HCT116 (cell line): Measurements from ENCODE around the gene B4GALT7. TPM values are rescaled to one million over a fixed set of nuclear protein-coding genes. Genes with fewer than 3 reads are reported as not detected.

ENCODE experiments used
- ATAC-seq: fragments of 200-7000 bp; cut with Tn5 transposase; 2 replicates; pipeline ENCODE4 v1.9.1; 2020; ENCODE audit warnings: mild to moderate bottlenecking, moderate library complexity
- BruUV-seq: library from RNA; stranded (reverse); fragments of 400-500 nt; replicated peaks from 2 replicates; lab custom pipeline; 2021; lab: Mats Ljungman, UMichigan
- CTCF ChIA-PET: fragments of 300-600 bp; sonication (Branson Sonifier 250); formaldehyde crosslinking; loops from one replicate; lab custom pipeline; 2021; ENCODE audit warnings: antibody characterized with exemption; lab: Charles Lee
- POLR2A ChIA-PET: fragments of 300-600, 350-600 bp; sonication (Branson Sonifier 250); formaldehyde crosslinking; loops from one replicate; lab custom pipeline; 2021; ENCODE audit warnings: antibody characterized with exemption; lab: Charles Lee
- RAD21 ChIA-PET, 2 experiments: fragments of 300-600 bp; sonication (Branson Sonifier 250); formaldehyde crosslinking; loops; one replicate each; lab custom pipeline; 2023; ENCODE audit warnings: low total read pairs in 2 of 2; ENCODE audit not compliant: uncharacterized antibody in 2 of 2, unreplicated experiment in 2 of 2, low non-redundant PET in 1 of 2; lab: Charles Lee
- DNase-seq: peaks from one replicate; pipeline ENCODE4 v3.0.0-alpha.2; 2010; ENCODE audit warnings: low read depth, low spot score
- H2AFZ ChIP-seq: fragments of 200-600 bp; shearing (Covaris generic), sonication (generic); 2 replicates; pipeline ENCODE4 v1.6.1; 2017; ENCODE audit warnings: low read depth, mixed run types, mixed read lengths, antibody characterized with exemption, low read length; ENCODE audit not compliant: poor library complexity, severe bottlenecking
- H3K27ac ChIP-seq: 2 replicates; pipeline ENCODE4 v1.5.1; 2012; ENCODE audit warnings: low read depth, low read length
- H3K27me3 ChIP-seq: fragments of 200-600 bp; sonication (generic); 2 replicates; pipeline ENCODE4 v1.6.1; 2016; ENCODE audit warnings: mixed run types, low read length, mixed read lengths; ENCODE audit not compliant: insufficient read depth
- H3K36me3 ChIP-seq, 2 experiments: fragments of 200-500 bp in 1 of 2; fragments of 200-600 bp in 1 of 2; sonication (Bioruptor generic) in 1 of 2; sonication (generic) in 1 of 2; 2 replicates each; pipeline versions ENCODE4 v1.5.1 to v1.6.1; 2014 to 2016; ENCODE audit warnings: low read length in 2 of 2, inconsistent platforms in 1 of 2, mixed read lengths in 1 of 2, mixed run types in 1 of 2; ENCODE audit not compliant: insufficient read depth in 2 of 2, control insufficient read depth in 1 of 2
- H3K4me1 ChIP-seq, 2 experiments: fragments of 200-600 bp in 1 of 2; sonication (generic) in 1 of 2; 2 replicates each; pipeline versions ENCODE4 v1.5.1 to v1.6.1; 2012 to 2017; ENCODE audit warnings: low read length in 2 of 2, inconsistent platforms in 1 of 2, mild to moderate bottlenecking in 1 of 2, mixed read lengths in 1 of 2, mixed run types in 1 of 2, moderate library complexity in 1 of 2; ENCODE audit not compliant: insufficient read depth in 2 of 2, control insufficient read depth in 1 of 2
- H3K4me2 ChIP-seq: fragments of 200-600 bp; sonication (generic); 2 replicates; pipeline ENCODE4 v1.6.1; 2017; ENCODE audit warnings: mixed run types, low read length, mixed read lengths
- H3K4me3 ChIP-seq, 2 experiments: fragments of 200-600 bp in 1 of 2; sonication (generic) in 1 of 2; replicated peaks in 1 of 2; 2 replicates each; pipeline ENCODE4 v1.5.1; 2011 to 2016; ENCODE audit warnings: low read length in 2 of 2, control low read depth in 1 of 2, low read depth in 1 of 2, mild to moderate bottlenecking in 1 of 2, mixed read lengths in 1 of 2, mixed run types in 1 of 2
- H3K79me2 ChIP-seq: fragments of 200-600 bp; sonication (generic); 2 replicates; pipeline ENCODE4 v1.6.1; 2017; ENCODE audit warnings: mild to moderate bottlenecking, mixed run types, low read length, moderate library complexity, mixed read lengths; ENCODE audit not compliant: insufficient read depth
- H3K9ac ChIP-seq: fragments of 200-600 bp; sonication (generic); 2 replicates; pipeline ENCODE4 v1.6.1; 2016; ENCODE audit warnings: low read length, mixed read lengths
- H3K9me2 ChIP-seq: fragments of 200-600 bp; sonication (generic), shearing (Covaris generic); 2 replicates; pipeline ENCODE4 v1.6.1; 2017; ENCODE audit warnings: mixed run types, mild to moderate bottlenecking, moderate library complexity; ENCODE audit not compliant: insufficient read depth
- H3K9me3 ChIP-seq, 2 experiments: fragments of 200-500 bp in 1 of 2; fragments of 200-600 bp in 1 of 2; sonication (Bioruptor generic) in 1 of 2; sonication (generic) in 1 of 2; 2 replicates each; pipeline ENCODE4 v1.6.1; 2014 to 2017; ENCODE audit warnings: low read length in 2 of 2, mixed read lengths in 2 of 2, inconsistent platforms in 1 of 2, low read depth in 1 of 2, mild to moderate bottlenecking in 1 of 2, mixed run types in 1 of 2, moderate library complexity in 1 of 2; ENCODE audit not compliant: control insufficient read depth in 1 of 2, insufficient read depth in 1 of 2
- H4K20me1 ChIP-seq: fragments of 200-600 bp; sonication (generic), shearing (Covaris generic); 2 replicates; pipeline ENCODE4 v1.6.1; 2017; ENCODE audit warnings: mixed run types, mild to moderate bottlenecking, moderate library complexity; ENCODE audit not compliant: insufficient read depth
- EGR1 ChIP-seq: IDR thresholded peaks from 2 replicates; pipeline ENCODE4 v1.6.1; 2012; ENCODE audit warnings: low read depth
- EZH2 ChIP-seq: fragments of 200-600 bp; sonication (generic); IDR thresholded peaks from 2 replicates; pipeline ENCODE4 v1.6.1; 2017; ENCODE audit warnings: antibody characterized with exemption, mixed run types
- EZH2phosphoT487 ChIP-seq: fragments of 200-600 bp; IDR thresholded peaks from 2 replicates; pipeline ENCODE4 v1.6.1; 2018; ENCODE audit warnings: antibody characterized with exemption, borderline replicate concordance
- FOSL1 ChIP-seq: IDR thresholded peaks from 2 replicates; pipeline ENCODE4 v1.6.1; 2012; ENCODE audit warnings: low read depth
- JUND ChIP-seq: IDR thresholded peaks from 2 replicates; pipeline ENCODE4 v1.6.1; 2012
- POLR2A ChIP-seq: IDR thresholded peaks from 2 replicates; pipeline ENCODE4 v1.7.0; 2011; ENCODE audit warnings: borderline replicate concordance; ENCODE audit not compliant: insufficient read depth, insufficient read length; ENCODE audit errors: extremely low read depth
- POLR2AphosphoS5 ChIP-seq: IDR thresholded peaks from 2 replicates; pipeline ENCODE4 v1.6.1; 2011; ENCODE audit warnings: mild to moderate bottlenecking, low read depth, low read length, moderate library complexity
- REST ChIP-seq: IDR thresholded peaks from 2 replicates; pipeline ENCODE4 v1.6.1; 2012; ENCODE audit warnings: low read depth
- SP1 ChIP-seq: IDR thresholded peaks from 2 replicates; pipeline ENCODE4 v1.6.1; 2012; ENCODE audit warnings: low read depth
- YY1 ChIP-seq: IDR thresholded peaks from 2 replicates; pipeline ENCODE4 v1.6.1; 2011; ENCODE audit warnings: low read length, low read depth, moderate library complexity, mild to moderate bottlenecking; ENCODE audit not compliant: insufficient replicate concordance; ENCODE audit errors: extremely low read depth
- ZBTB33 ChIP-seq: IDR thresholded peaks from 2 replicates; pipeline ENCODE4 v1.6.1; 2011; ENCODE audit warnings: mild to moderate bottlenecking, low read length, moderate library complexity; ENCODE audit not compliant: insufficient replicate concordance; ENCODE audit errors: extremely low read depth
- ZFX ChIP-seq: fragments of 450-650 bp; IDR thresholded peaks from 2 replicates; pipeline ENCODE4 v1.6.1; 2017
- ZNF274 ChIP-seq: fragments of 200-500 bp; sonication (Bioruptor generic); IDR thresholded peaks from 2 replicates; pipeline ENCODE4 v1.6.1; 2014; ENCODE audit warnings: mild to moderate bottlenecking, low read depth, low read length, inconsistent platforms
- intact Hi-C: fragments of 100-400 bp; cut with micrococcal nuclease; formaldehyde crosslinking; loops from 2 replicates; pipeline ENCODE4 v1.10.0; 2022
- total RNA-seq: library from RNA; stranded (reverse); gene quantifications from one replicate; pipeline ENCODE4 v1.2.1, GENCODE V29; 2021; ENCODE audit not compliant: unreplicated experiment

Gene B4GALT7
- total RNA-seq, 1 experiment from 2014 or later = 25.2 TPM

- Histone ChIP-seq H3K4me2 (no peak overlapping the region), H3K4me1 (peaks cover 7 to 29% of the 10 kb centered on the region in 2 experiments), H3K27ac (no peak overlapping the region), H3K9ac (no peak overlapping the region), H3K9me2 (no peaks in the 10 kb centered on the region), H3K9me3 (no peaks in the 10 kb centered on the region), H3K27me3 (no peaks in the 10 kb centered on the region), H3K79me2 (peaks cover 35% of the 10 kb centered on the region), H2AFZ (no peak overlapping the region), H4K20me1 (no peaks in the 10 kb centered on the region), H3K4me3 (no peak overlapping the region), H3K36me3 (peaks cover 25 to 26% of the 10 kb centered on the region in 2 experiments; a peak in 3 of 4 replicates)
- DNase-seq (no peak), ATAC-seq (no peak)
- ChIA-PET CTCF (no interaction called here), RAD21 (no interaction called here), POLR2A (interaction anchor here (0.6 kb wide), 1 partner anchor 186 kb away, joined by 3 read pairs; no protein-coding TSS in a partner anchor)
- BruUV-seq = no TSS peak
- TF ChIP-seq FOSL1 (no peak), ZFX (no peak), SP1 (no peak), POLR2A (no peak), REST (no peak), ZNF274 (no peak), ZBTB33 (no peak), POLR2AphosphoS5 (no peak), EGR1 (no peak), EZH2 (no peak), EZH2phosphoT487 (no peak), YY1 (no peak), JUND (no peak)
- intact Hi-C loops = no loop called here
Measured at GRCh38 chr5:177595991-177596774, 3.7 kb upstream of the B4GALT7 start.
